ENCODE measurements around the gene PHKG2. TPM values are rescaled to one million over a fixed set of nuclear protein-coding genes. Genes with fewer than 3 reads are reported as not detected.

PHKG2 gene
- 12.0 and 15.7 TPM in 2 replicates for total RNA-seq

GRCh38 chr16:30747799-30748633 lies at the start of gene PHKG2:
PHKG2 (plus strand) TSS chr16:30748425; CDS start chr16:30748821, 396 bp downstream.

GRCh38 chr16:30698816-30699614 lies 49.2 kb upstream of the PHKG2 start, which contains the start of gene SRCAP:
SRCAP (plus strand) TSS chr16:30699171; CDS start chr16:30700825, 1,654 bp downstream.

GRCh38 chr16:30761928-30762902 lies 14.0 kb downstream of the PHKG2 start, which contains the start of the genes CFAP119 and RNF40:
CFAP119 (minus strand) TSS chr16:30762062; CDS start chr16:30761748, 314 bp downstream.
RNF40 (plus strand) TSS chr16:30762322; CDS start chr16:30762546, 224 bp downstream.

GRCh38 chr16:30786936-30787612 lies 38.8 kb downstream of the PHKG2 start, which contains the start of gene ZNF629:
ZNF629 (minus strand) TSS chr16:30787205; CDS start chr16:30784482, 2,723 bp downstream.

Other genes starting within 250 kb of the PHKG2 start
- gene ZNF768, start 221.9 kb upstream of the PHKG2 start, total RNA-seq: 31.5 and 34.2 TPM in 2 replicates
- 5.7 and 6.8 TPM in 2 replicates for gene ZNF747, start 213.6 kb upstream of the PHKG2 start, total RNA-seq
- 3.4 and 4.3 TPM in 2 replicates for gene ZNF764, start 190.1 kb upstream of the PHKG2 start, total RNA-seq
- gene ZNF688, start 176.7 kb upstream of the PHKG2 start, total RNA-seq: 4.8 and 5.5 TPM in 2 replicates
- gene ZNF785, start 162.7 kb upstream of the PHKG2 start, total RNA-seq: 4.1 and 8.2 TPM in 2 replicates
- gene ZNF689, start 138.0 kb upstream of the PHKG2 start, total RNA-seq: 3.1 and 4.7 TPM in 2 replicates
- 7.9 and 10.5 TPM in 2 replicates for gene PRR14, start 97.5 kb upstream of the PHKG2 start, total RNA-seq
- gene FBRS, start 90.0 kb upstream of the PHKG2 start, total RNA-seq: 14.7 and 20.6 TPM in 2 replicates
- gene SRCAP, start 49.3 kb upstream of the PHKG2 start, total RNA-seq: 15.4 and 49.9 TPM in 2 replicates
- 0.28 and 0.68 TPM in 2 replicates for gene CFAP119, start 13.6 kb downstream of the PHKG2 start, total RNA-seq
- gene RNF40, start 13.9 kb downstream of the PHKG2 start, total RNA-seq: 51.6 and 73.9 TPM in 2 replicates
- 6.2 and 12.6 TPM in 2 replicates for gene ZNF629, start 38.8 kb downstream of the PHKG2 start, total RNA-seq
- 25.1 and 28.7 TPM in 2 replicates for gene BCL7C, start 145.7 kb downstream of the PHKG2 start, total RNA-seq
- 0.68 and 1.2 TPM in 2 replicates for gene CTF1, start 148.2 kb downstream of the PHKG2 start, total RNA-seq
- gene FBXL19, start 175.1 kb downstream of the PHKG2 start, total RNA-seq: 17.4 and 21.7 TPM in 2 replicates
- gene ORAI3, start 200.6 kb downstream of the PHKG2 start, total RNA-seq: 14.0 and 33.7 TPM in 2 replicates
- 1.4 and 6.9 TPM in 2 replicates for gene SETD1A, start 209.3 kb downstream of the PHKG2 start, total RNA-seq
- 4.1 and 4.7 TPM in 2 replicates for gene HSD3B7, start 236.8 kb downstream of the PHKG2 start, total RNA-seq